ENCODE results near the gene SH3RF1. TPM values are rescaled to one million over a fixed set of nuclear protein-coding genes. Genes with fewer than 3 reads are reported as not detected.

The SH3RF1 gene
- total RNA-seq, 1 experiment from 2014 or later: 16.6 TPM

- no peak for TF ChIP-seq ATF2 (CRISPR knock-in tag; IDR thresholded peaks at IDR 0.05; ENCODE audit: borderline replicate concordance, low read depth)
- TF ChIP-seq ZBTB43 (CRISPR knock-in tag; IDR thresholded peaks at IDR 0.05): no peak
- TF ChIP-seq ZNF425 (CRISPR knock-in tag; conservative IDR thresholded peaks at IDR 0.05): no peak
- TF ChIP-seq AR (CRISPR knock-in tag; IDR thresholded peaks at IDR 0.05): no peak
- TF ChIP-seq NR3C1 (CRISPR knock-in tag; conservative IDR thresholded peaks at IDR 0.05; ENCODE audit: low read depth): no peak
- TF ChIP-seq SP1 (CRISPR knock-in tag; conservative IDR thresholded peaks at IDR 0.05): no peak
Observed at GRCh38 chr4:169108303-169108702, 162.5 kb downstream of the SH3RF1 start (continued).

- no peak for DNase-seq (ENCODE audit: low spot score)
- TF ChIP-seq OVOL2 (CRISPR knock-in tag; IDR thresholded peaks at IDR 0.05; ENCODE audit: borderline replicate concordance) (no peak), FOXP4 (CRISPR knock-in tag; IDR thresholded peaks at IDR 0.05) (no peak), PRRX2 (CRISPR knock-in tag; IDR thresholded peaks at IDR 0.05) (no peak), ZNF671 (CRISPR knock-in tag; IDR thresholded peaks at IDR 0.05) (no peak)
- no peak for ATAC-seq
- H3K9me3 Mint-ChIP-seq: no peaks in the 10 kb centered on the region
- CTCF ChIA-PET: no interaction called here
- no peaks in the 10 kb centered on the region for H3K27me3 Mint-ChIP-seq (ENCODE audit: low read depth)
- peaks cover 11% of the 10 kb centered on the region for H3K36me3 Mint-ChIP-seq
- POLR2A ChIA-PET: no interaction called here
- H3K27ac Mint-ChIP-seq: peak overlapping the region; percentile 26; the same call in 1 of the 2 replicates
- peaks cover 24% of the 10 kb centered on the region for H3K4me1 Mint-ChIP-seq
- H3K4me3 Mint-ChIP-seq: no peak overlapping the region
Observed at GRCh38 chr4:169107528-169107927, 163.2 kb downstream of the SH3RF1 start.

GRCh38 chr4:169106696-169107229 is 164.0 kb downstream of the SH3RF1 start:
- CTCF ChIA-PET: no interaction called here
- ATAC-seq (no peak), DNase-seq (ENCODE audit: low spot score) (no peak)
- H3K36me3 Mint-ChIP-seq: peaks cover 11% of the 10 kb centered on the region
- POLR2A ChIA-PET: no interaction called here
- H3K4me3 Mint-ChIP-seq: no peak overlapping the region
- H3K4me1 Mint-ChIP-seq: peaks cover 22% of the 10 kb centered on the region
- H3K9me3 Mint-ChIP-seq: no peaks in the 10 kb centered on the region
- H3K27ac Mint-ChIP-seq: no peak overlapping the region
- H3K27me3 Mint-ChIP-seq (ENCODE audit: low read depth): no peaks in the 10 kb centered on the region
- TF ChIP-seq NFYB (CRISPR knock-in tag; conservative IDR thresholded peaks at IDR 0.05; ENCODE audit: low read depth) (no peak), JUN (CRISPR knock-in tag; IDR thresholded peaks at IDR 0.05) (no peak), GTF2I (CRISPR knock-in tag; conservative IDR thresholded peaks at IDR 0.05) (no peak), FOXP4 (CRISPR knock-in tag; IDR thresholded peaks at IDR 0.05) (no peak), EMX1 (CRISPR knock-in tag; IDR thresholded peaks at IDR 0.05) (no peak), HMGA2 (CRISPR knock-in tag; IDR thresholded peaks at IDR 0.05) (no peak), MXD4 (CRISPR knock-in tag; IDR thresholded peaks at IDR 0.05; ENCODE audit: borderline replicate concordance) (no peak), USF2 (CRISPR knock-in tag; IDR thresholded peaks at IDR 0.05) (no peak), SP1 (CRISPR knock-in tag; conservative IDR thresholded peaks at IDR 0.05) (no peak), SOX15 (CRISPR knock-in tag; IDR thresholded peaks at IDR 0.05) (no peak), ZNF396 (CRISPR knock-in tag; IDR thresholded peaks at IDR 0.05; ENCODE audit: borderline replicate concordance) (no peak), SMAD3 (CRISPR knock-in tag; IDR thresholded peaks at IDR 0.05; ENCODE audit: borderline replicate concordance) (no peak), NFE2L1 (CRISPR knock-in tag; IDR thresholded peaks at IDR 0.05) (no peak)
